Measurements from ENCODE around the gene PFDN6. TPM values are rescaled to one million over a fixed set of nuclear protein-coding genes. Genes with fewer than 3 reads are reported as not detected.

PFDN6 gene
- total and polyA plus RNA-seq, 10 of the 15 experiments (the other 5 are each of a cell fraction or from before 2014, with no cell fraction given) = 3.1 to 168 (median 82.6) TPM

DNA sequence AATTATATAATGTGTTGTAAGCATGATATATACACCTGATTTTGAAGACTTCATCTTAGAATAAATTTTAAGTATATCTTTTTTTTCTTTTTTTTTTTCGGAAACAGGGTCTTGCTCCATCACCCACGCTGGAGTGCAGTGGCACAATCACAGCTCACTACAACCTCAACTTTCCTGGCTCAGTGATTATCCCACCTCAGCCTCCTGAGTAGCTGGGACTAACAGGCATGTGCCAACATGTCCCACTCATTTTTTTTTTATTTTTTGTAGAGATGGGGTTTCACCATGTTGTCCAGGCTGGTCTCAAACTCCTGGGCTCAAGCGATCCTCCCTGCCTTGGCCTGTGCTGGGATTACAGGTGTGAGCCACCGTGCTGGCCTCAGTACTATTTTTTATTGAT, 34.8 kb upstream of the PFDN6 start:
- Histone ChIP-seq H3K79me2 (ENCODE audit: control insufficient read depth, insufficient read depth, low read length) (peaks cover 11% of the 10 kb centered on the region), H3K4me3 (no peak overlapping the region)
- SMC1A ChIA-PET (ENCODE audit: uncharacterized antibody, unreplicated experiment) = no interaction called here
- TF ChIP-seq, protein P1, sequence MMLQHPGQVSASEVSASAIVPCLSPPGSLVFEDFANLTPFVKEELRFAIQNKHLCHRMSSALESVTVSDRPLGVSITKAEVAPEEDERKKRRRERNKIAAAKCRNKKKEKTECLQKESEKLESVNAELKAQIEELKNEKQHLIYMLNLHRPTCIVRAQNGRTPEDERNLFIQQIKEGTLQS (IDR thresholded peaks at IDR 0.05; ENCODE audit: borderline replicate concordance, extremely low read depth, low read depth, low read length) = no peak
- TF ChIP-seq BCLAF1 (IDR thresholded peaks at IDR 0.05) (no peak), POLR2A (IDR thresholded peaks at IDR 0.05; ENCODE audit: low read depth, low read length) (no peak), IKZF1 (conservative IDR thresholded peaks at IDR 0.05) (no peak), TAF1 (IDR thresholded peaks at IDR 0.05; ENCODE audit: borderline replicate concordance, low read depth, low read length) (no peak), ZNF217 (IDR thresholded peaks at IDR 0.05) (no peak), STAT1 (conservative IDR thresholded peaks at IDR 0.05) (no peak), ZNF207 (IDR thresholded peaks at IDR 0.05; ENCODE audit: borderline replicate concordance) (no peak), USF2 (IDR thresholded peaks at IDR 0.05; ENCODE audit: borderline replicate concordance, low read depth, low read length) (no peak), CBFB (IDR thresholded peaks at IDR 0.05; ENCODE audit: low read depth) (no peak)
- TF ChIP-seq, protein P2, sequence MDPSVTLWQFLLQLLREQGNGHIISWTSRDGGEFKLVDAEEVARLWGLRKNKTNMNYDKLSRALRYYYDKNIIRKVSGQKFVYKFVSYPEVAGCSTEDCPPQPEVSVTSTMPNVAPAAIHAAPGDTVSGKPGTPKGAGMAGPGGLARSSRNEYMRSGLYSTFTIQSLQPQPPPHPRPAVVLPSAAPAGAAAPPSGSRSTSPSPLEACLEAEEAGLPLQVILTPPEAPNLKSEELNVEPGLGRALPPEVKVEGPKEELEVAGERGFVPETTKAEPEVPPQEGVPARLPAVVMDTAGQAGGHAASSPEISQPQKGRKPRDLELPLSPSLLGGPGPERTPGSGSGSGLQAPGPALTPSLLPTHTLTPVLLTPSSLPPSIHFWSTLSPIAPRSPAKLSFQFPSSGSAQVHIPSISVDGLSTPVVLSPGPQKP (IDR thresholded peaks at IDR 0.05; ENCODE audit: low read depth, low read length) = no peak
- TF ChIP-seq, protein P3, sequence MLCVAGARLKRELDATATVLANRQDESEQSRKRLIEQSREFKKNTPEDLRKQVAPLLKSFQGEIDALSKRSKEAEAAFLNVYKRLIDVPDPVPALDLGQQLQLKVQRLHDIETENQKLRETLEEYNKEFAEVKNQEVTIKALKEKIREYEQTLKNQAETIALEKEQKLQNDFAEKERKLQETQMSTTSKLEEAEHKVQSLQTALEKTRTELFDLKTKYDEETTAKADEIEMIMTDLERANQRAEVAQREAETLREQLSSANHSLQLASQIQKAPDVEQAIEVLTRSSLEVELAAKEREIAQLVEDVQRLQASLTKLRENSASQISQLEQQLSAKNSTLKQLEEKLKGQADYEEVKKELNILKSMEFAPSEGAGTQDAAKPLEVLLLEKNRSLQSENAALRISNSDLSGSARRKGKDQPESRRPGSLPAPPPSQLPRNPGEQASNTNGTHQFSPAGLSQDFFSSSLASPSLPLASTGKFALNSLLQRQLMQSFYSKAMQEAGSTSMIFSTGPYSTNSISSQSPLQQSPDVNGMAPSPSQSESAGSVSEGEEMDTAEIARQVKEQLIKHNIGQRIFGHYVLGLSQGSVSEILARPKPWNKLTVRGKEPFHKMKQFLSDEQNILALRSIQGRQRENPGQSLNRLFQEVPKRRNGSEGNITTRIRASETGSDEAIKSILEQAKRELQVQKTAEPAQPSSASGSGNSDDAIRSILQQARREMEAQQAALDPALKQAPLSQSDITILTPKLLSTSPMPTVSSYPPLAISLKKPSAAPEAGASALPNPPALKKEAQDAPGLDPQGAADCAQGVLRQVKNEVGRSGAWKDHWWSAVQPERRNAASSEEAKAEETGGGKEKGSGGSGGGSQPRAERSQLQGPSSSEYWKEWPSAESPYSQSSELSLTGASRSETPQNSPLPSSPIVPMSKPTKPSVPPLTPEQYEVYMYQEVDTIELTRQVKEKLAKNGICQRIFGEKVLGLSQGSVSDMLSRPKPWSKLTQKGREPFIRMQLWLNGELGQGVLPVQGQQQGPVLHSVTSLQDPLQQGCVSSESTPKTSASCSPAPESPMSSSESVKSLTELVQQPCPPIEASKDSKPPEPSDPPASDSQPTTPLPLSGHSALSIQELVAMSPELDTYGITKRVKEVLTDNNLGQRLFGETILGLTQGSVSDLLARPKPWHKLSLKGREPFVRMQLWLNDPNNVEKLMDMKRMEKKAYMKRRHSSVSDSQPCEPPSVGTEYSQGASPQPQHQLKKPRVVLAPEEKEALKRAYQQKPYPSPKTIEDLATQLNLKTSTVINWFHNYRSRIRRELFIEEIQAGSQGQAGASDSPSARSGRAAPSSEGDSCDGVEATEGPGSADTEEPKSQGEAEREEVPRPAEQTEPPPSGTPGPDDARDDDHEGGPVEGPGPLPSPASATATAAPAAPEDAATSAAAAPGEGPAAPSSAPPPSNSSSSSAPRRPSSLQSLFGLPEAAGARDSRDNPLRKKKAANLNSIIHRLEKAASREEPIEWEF (IDR thresholded peaks at IDR 0.05; ENCODE audit: insufficient replicate concordance, low read depth, low read length) = no peak

More for the DNA sequence above, 34.8 kb upstream of the PFDN6 start:
- ChIA-PET POLR2A (interaction anchor here (0.5 to 1.9 kb wide), 3 partner anchors 17 to 78 kb away, joined by 4 to 9 read pairs (median 6); partner anchors contain the start of genes RPS18 and VPS52), CTCF (interaction anchor here (0.6 to 1.2 kb wide), 2 partner anchors 9 to 255 kb away, joined by 3 to 4 read pairs; no protein-coding TSS in a partner anchor), RAD21 (ENCODE audit: unreplicated experiment) (no interaction called here)
- DNase-seq (ENCODE audit: low read depth, low spot score) = no peak
- no peaks in the 10 kb centered on the region for H3K9me3 ChIP-seq (replicated peaks; ENCODE audit: control insufficient read depth, insufficient read depth, low read length)
- WGBS (ENCODE audit: insufficient coverage, insufficient replicate concordance, low lambda C conversion rate, missing lambda C conversion rate) = 96% methylated on average over 4 of the region's 4 CpGs
- no peak overlapping the region for H3K9ac ChIP-seq (ENCODE audit: control insufficient read depth, insufficient read depth, low read length)
- H3K27ac ChIP-seq (ENCODE audit: control insufficient read depth, insufficient read depth) = no peak overlapping the region
- H3K4me2 ChIP-seq (ENCODE audit: control insufficient read depth, insufficient read depth) = no peak overlapping the region
- in situ Hi-C loops (cut with MboI) (no loop called here), intact Hi-C loops (cut with micrococcal nuclease; ENCODE audit: unreplicated experiment) (no loop called here)
- H2AFZ ChIP-seq (ENCODE audit: control insufficient read depth, low read depth, low read length) = no peak overlapping the region
- H3K27me3 ChIP-seq (replicated peaks in 1 of 2; ENCODE audit: control insufficient read depth in 2 of 2, insufficient read depth in 2 of 2, low read length in 1 of 2) = no peaks in the 10 kb centered on the region
- H3K36me3 ChIP-seq (ENCODE audit: control insufficient read depth in 2 of 2, insufficient read depth in 2 of 2, low read length in 1 of 2) = peaks cover 2 to 16% of the 10 kb centered on the region in 2 experiments; a peak in 3 of 4 replicates
- FAIRE-seq = no peak
- no TSS peak for BruUV-seq (replicated peaks)
- no peaks in the 10 kb centered on the region for H4K20me1 ChIP-seq (ENCODE audit: control insufficient read depth, insufficient read depth)
- ATAC-seq = no peak
- peaks cover 6% of the 10 kb centered on the region; the same call in 1 of the 2 replicates for H3K4me1 ChIP-seq (ENCODE audit: control insufficient read depth, insufficient read depth, low read length)
